Glomerular visceral epithelial cell (primary cell): ENCODE results near the gene GGNBP2.

Source experiments
- DNase-seq: peaks from one replicate; pipeline ENCODE4 v3.0.0-alpha.2; 2016; ENCODE audit errors: extremely low spot score

The GGNBP2 gene

DNA sequence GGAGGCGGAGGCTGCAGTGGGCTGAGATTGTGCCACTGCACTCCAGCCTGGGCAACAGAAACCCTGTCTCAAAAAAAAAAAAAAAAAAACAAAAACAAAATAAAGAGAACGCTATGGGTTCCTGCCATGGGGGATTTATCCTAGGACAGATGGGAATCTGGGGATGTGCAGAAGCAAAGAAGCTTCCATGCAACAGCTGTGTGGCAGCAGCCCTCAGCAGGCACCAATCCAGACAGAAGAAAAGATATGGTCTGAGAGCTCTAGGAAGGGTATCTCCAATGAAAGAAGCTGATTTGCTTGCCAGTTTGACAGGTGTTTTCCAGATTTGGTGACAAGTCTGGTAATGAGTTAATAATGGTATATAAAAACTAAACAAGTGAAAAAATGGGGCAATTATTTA is 21.6 kb upstream of the GGNBP2 start:
- no peak for DNase-seq

DNA sequence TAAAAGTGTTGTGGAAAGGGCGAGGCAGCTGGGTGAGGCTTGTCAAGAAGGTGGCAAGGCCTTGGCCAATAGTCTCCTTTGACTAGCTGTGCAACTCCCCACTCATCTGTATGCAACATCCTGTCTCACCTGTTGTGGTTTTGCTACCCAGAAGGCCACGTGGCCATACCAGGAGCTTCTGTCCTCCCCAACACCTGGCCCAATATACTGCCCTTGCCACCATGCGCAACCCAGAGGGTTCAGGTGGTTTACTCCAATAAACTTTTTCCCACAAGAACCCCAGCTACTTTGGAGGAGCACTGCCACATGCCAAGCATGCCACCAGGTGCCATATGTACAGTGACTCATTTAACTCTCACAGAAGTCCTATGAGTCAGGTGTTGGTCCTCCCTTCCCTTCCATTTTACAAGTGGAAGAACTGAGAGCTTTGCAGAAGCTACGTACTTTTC is 20.3 kb upstream of the GGNBP2 start:
- DNase-seq: no peak

DNA sequence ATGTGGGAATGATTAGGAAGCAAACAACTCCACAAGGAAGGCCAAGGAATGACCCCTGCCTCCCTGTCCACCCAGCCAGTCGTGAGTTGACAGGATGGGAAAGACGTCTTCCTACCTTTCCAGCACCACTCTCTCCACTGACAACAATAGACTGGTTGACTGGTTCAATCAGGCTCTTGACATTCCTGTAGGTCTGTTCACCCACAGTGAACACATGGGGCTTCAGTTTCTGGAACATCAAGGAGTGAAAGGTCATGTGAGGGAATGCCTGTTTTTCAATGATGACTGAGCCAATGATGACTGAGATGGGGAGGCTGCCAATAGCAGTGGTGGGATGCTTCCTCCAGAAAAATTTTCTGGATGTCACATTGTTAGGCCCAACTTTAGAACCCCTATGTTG is 19.6 kb upstream of the GGNBP2 start:
- no peak for DNase-seq

DNA sequence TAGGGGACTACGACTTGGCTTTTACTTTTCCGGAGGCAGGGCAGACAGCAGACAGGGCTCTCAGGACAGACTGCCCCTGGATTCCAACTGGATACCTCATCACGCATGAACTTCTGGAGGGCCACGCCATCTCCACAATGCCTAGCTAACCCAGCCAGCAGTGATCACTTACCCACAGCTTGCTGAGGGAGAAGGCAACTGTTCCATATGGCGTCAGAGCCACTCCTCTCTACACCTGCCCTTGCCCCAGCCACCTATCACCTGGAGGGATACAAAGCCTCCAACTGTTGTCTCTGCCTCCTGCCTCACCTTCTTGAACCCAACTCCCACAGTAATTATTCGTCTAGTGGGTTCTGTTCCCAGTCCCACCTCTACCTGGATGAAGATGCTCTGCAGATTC is 18.8 kb upstream of the GGNBP2 start:
- DNase-seq: no peak

DNA sequence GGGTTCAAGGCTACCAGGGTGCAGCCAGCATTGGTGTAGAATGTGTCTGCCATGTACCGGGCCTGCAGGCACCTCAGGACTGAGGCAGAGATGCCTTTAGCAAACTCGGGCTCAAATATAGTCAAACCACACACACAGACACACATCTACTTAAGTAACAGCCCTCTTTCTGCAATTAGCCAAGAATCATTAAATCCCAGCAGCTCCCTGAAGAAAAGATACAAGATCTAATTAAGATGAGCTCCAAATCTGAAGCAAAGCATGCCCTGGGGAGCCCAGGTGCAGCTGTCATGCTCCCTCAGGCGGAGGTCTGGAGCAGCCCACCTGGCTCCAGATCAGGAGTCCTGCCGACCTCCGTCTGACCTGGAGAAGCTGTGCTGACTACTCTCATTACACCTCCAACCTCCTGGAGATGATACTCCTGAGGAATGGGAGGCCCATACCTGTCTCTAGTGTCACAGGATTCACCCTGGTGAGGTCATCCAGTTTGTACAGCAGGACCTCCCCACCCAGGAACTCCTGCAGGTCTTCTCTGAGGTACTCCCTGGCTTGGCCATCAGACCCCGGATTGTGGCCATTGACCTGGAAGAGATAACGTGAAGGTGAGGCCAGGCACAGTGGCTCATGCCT is 17.0 kb upstream of the GGNBP2 start:
- DNase-seq: no peak

DNA sequence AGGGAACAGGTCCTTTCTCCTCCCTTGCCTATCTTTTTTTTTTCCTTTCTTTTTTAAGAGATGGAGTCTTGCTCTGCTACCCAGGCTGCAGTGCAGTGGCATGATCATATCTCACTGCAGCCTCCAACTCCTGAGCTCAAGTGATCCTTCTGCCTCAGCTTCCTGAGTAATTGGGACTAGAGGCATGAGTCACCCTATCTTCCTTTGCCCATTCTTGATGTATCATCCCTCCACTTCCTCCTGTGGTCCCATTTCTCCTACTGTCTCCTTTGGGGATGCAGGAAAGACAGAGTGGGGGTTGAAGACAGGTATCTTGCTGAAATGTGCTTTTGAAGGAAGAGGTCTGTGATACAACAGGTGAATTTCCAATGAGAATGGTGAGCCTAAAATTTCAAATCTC is 15.6 kb upstream of the GGNBP2 start:
- peak; percentile 44 for DNase-seq

DNA sequence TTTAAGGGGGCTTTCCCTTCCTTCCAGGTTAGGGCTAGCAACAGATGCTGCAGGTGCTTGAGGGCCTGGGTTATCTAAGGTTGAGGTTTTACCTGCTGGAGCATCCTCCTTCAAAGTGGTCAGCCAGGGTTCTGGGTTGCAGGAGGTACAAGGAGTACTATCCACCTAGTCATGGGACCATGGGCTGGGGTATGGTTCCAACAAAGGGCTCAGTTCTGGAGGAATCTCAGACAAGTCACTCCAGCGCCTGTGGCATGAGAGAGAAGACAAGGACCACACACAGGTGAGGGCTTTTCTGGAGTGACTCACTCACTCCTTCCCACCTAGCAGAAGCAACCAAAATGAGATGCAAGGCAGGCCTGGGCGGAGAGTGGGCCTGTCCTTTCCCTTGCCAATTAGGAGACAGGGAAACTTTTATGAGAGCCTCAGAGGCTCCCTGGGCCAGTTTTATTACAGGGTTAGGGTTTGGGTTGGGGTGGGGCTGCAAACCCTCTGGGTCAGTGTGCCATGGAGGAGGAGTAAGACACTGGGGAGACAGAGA is 12.2 kb upstream of the GGNBP2 start:
- no peak for DNase-seq

DNA sequence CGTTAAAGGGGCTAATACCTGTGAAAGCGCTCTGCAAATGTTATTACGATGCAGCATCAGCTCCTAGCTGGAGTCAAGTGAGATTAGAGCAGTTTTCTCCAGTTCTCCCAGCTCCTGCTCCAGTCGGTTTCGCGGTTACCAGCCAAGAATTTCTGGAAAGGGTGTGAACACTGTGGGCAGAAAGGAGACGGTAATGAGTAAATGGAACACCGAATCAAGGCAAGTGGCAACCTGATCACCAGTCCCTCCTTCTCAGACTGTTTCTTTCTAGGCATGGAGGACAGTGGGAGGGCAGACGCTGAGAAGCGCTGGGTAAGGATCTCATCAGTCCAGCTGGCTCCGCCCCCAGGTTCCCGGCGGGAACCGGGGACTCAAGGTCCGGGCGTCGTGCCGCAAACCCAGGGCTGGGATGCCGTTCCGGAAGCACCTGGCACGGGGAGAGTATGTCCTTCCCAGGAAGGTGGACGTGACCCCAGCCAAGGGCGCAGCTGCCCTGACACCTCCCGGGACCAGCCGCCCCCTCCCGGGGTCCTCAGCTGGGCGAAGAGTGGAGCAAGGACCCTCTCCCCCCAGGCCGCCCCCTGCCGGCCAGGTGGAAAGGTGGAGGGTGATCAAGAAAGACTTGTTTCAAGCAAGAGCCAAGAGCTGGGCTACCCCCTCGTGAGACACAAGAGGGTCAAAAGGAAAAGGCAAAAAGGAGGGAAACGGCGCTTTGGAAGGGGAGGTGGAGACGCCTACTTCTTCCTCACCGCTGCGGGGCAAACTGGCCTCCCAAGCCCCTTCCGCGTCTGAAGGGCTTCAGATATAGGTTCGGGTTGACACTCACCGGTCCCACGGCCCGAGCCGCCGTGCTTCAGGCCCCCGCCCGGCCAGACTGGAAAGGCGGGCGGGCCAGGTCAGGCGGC is 10.5 kb upstream of the GGNBP2 start:
- peak; percentile 78 for DNase-seq

DNA sequence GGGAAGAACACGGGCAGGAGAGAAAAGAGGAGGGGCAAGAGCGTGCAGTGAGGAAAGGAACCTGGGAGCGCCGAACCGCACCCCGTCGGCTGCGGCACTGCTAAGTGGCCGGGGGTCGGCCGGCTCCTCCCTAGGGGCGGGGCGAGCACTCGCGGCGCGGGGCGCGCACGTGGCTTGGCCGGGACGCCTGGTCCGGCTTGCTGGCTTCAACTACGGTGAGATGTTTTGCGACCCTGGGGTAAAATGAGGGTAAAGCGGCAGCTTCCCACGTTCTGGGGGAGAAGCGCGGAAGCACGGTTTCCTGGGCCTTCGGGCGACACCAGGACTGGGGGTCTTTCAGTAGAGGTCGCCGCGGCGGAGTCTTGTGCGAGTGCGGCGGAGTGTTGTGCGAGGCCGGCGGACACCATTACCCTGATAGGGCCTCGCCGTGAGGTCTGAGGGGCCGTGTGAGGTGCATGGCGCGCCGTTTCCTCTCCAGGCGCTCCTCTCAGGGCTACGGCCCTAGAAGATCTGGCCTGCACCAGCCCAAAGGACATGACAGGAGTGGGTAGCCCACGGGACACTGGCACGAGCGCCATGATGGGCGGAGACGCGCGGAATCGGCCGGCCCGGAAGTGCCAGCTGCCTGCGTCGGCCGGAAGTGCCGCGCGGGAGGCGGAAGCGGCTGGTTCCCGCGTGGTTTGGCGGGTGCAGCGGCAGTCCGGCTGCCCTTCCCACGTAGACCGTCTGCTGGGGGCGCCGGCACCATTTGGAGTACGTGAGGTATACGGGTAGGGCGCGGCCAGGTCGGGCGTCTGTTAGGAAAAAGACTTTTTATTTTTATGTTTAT is 9.7 kb upstream of the GGNBP2 start, which contains the start of the genes MYO19 and PIGW:
Gene MYO19 (minus strand): TSS at position 29 of the 829 bp plus-strand sequence. CDS start 2,330 bp downstream, outside the sequence.
Gene PIGW (plus strand): TSS at position 148 of the 829 bp plus-strand sequence. CDS start 2,115 bp downstream, outside the sequence.
- peak; percentile 92 for DNase-seq

DNA sequence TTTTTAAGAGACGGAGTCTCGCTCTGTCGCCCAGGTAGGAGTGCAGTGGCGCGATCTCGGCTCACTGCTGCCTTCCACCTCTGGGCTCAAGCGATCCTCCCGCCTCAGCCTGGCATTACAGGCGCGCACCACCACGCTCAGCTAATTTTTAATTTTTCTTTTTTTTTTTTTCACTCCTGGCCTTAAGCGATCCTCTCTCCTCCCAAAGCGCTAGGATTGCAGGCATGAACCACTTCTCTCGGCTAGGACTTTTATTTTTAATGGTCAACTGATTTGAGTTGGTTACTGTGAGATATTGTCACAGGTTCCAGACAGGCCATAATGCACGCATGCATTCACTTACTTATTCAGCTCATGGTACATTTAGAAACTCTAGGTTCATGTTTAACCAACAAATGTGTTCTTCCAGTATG is 9.0 kb upstream of the GGNBP2 start:
- DNase-seq: no peak

DNA sequence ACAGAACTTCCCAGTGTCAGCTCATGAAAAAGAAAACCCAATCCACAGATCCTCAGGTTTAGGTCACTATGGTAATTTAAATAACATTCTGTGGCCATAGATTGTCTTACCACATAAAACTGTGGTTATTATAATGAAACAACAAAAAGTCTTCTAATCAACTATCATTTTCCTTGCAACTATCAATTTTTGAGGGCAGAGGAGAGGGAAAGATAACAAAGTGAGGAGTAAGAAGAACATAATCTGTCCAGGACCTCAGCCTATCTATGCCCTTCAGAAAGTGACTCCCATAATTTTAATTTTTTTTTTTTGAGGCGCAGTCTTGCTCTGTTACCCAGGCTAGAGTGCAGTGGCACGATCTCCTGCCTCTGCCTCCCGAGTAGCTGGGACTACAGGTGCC is 4.0 kb upstream of the GGNBP2 start:
- no peak for DNase-seq

DNA sequence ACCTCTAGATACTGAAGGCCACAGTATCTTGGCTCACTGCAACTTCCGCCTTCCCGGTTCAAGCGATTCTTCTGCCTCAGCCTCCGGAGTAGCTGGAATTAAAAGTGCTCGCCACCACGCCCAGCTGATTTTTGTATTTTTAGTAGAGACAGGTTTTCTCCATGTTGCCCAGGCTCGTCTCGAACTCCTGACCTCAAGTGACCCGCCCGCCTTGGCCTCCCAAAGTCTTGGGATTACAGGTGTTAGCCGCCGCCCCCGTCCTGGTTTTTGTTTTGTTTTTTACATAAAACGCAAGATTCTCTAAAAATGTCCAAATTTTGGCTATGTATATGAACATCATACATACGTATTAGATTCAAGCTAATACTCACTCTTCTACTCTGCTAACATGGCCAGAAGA is 2.0 kb upstream of the GGNBP2 start:
- DNase-seq: no peak

DNA sequence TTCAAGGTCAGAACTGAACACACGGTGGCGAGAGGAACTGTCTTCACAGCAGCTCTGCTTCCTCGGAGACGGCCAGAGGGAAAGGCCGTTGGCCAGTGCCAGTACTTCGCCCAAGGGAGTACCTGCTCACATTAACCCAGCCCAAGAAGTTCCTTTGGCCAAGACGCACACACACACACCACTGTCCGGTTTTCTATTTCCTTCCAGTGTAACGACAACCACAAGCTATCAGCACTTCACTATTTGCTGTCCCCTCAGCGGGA is 744 bp upstream of the GGNBP2 start:
- peak; percentile 61 for DNase-seq

DNA sequence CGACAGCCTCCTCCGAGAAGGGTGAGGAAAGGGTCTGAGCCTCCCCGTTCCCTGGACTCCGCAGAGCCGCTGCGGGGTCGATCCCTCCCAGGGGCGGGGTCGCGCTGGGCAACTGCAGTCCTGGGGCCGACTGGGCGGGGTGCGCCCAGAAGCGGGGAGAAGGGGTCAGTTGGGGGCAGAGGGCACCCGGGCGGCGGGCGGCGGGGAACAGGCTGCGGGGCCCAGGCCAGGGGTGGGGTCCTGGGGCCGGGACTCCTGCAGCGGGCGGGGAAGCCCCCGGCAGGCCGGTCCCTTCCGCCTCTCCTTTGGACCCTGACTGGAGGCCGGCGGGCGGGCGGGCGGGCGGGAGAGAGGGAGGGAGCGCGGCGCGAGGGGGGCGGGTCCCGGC is 352 bp downstream of the GGNBP2 start:
- DNase-seq: no peak

DNA sequence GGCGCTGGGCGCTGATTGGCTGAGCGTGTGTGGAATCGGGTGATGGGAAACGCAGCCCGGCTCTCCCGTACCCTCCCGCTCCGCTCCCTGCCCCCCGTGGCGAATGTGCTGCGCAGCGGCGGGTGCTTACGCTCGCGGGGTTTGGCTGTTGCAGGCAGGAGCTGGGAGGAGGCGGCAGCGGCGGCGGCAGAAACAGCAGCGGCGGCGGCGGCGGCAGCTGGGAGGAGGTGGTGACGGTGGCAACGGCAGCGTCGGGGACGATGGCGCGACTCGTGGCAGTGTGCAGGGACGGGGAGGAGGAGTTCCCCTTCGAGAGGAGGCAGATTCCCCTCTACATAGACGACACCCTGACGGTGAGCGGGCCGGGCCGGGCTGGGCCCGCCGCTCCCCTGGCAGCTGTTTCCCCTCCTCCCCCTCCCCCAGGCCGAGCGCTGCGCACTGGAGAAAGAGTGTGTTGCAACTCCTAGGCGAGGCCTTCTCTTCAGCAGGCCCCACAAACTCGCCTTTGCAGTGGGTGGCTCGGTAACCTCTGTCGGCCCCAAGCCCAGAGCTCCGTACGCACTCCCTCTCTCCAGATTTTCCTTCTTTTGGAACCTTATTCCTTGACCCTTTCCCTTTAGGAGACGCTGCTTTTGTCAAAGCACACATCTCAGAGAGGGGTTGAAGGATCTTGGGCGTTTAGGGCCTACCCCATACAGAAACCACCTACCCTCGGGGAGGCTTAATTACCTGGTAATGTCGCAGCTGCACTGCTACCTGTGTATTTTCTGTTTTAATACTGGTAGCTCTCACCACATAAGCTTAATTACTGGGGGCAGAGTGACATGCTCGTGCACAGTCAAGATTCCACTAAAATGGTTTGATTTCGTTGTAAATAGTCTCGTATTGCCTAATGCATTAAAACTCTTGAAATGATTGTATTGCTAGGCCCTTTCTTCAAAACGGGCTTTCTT is 1.0 kb downstream of the GGNBP2 start:
- peak; percentile 98 for DNase-seq

DNA sequence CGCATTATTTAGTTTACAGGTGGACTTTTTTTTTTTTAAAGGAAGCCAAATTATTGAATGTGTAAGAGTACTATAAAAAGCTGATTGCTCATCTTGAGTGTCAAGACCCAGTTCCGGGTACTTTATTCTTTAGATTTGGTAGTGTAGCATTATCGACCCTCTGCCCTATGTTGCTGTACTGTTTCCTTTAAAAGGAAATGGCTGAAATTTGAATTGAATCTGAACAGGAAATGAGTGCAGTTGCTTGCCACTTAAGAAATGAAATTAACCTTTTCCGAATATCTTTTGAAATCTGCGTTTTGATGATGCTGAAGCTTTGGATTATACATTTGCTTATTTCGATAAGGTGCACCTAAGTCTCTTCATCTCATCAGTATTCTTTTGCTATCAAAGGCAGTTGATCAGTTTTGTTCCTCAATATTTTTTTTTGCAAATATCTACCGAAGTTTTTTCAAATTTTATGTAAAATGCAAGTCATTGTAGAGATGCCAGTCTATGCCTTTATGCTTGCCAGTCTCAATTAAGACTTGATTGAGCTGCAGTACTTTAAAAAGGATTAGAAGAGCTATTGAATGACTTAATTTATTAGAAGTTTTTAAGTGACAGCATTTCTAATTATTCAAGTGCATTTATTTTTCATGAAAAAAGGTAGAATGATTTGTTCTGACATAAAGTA is 1.8 kb downstream of the GGNBP2 start:
- DNase-seq: no peak

DNA sequence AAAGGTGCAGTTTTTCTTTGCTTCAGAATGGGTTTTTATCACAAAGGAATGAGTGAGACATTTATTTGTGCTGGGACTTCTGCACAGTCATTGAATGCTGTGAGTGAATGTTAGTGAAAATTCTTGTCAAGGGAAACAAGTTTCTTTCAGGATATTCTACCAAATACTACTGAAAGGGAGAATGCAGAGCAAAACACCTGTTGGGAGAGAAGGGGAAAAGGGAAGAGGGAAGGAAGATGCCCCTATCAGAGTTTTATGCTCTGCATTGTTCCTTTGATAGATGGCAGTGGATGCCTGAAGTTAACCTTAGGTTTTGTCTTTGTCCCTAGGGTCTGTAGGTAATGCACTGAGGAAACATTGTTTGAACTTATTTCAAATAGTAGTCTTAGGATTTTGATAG is 3.1 kb downstream of the GGNBP2 start:
- DNase-seq: no peak

DNA sequence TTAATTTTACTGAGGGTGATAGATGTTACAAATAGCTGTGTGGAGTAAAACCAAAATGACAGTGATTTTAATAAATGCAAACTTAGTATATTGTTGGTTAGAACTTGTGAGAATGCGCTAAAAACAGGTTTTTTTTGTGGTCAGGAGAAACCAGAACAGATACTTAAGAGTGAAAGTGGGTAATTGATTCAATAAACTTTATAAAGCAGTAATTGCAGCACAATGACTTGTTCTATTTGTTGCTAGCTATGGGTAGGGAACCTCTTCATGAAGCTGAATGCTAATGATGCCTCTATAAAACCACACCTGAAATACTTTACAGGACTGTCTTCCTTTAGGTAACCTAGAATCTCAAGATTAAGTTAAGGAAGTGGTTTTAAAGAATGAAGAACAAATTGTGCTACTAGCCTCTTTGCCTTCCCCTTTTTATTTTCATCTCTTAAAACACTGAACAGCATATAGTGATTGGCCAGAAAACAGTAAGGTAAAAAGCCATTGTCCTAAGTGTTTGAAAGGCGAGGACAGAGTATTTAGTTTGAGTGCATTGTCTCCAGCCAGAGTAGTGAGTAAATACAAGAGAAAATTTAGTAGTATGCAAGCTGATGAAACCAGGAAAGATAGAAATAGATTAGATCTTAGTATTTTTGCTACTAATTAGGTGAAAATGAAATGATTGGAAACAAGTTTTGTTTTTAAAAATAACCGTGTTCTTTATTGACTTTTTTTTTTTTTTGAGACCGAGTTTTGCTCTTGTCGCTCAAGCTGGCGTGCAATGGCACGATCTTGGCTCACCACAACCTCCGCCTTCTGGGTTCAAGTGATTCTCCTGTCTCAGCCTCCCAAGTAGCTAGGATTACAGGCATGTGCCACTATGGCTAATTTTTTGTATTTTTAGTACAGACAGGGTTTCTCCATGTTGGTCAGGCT is 6.0 kb downstream of the GGNBP2 start:
- DNase-seq: no peak

DNA sequence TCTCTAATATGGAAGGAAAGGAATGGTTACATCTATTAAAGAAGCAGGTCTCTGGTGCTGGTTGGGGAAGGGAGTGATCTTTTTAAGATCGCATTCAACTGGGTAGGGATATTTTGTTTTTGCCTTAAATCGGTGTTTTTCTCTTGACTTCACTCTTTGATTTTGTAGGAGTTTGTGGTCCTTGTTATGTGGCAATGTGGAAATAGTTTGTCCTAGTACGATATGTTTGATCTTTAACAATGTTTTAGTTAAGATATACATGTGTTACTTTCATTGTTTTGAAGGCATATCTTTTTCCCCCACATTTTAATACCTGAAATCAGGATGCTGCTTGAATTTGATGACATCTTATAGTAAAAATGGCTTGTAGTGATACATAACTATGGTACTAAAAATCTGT is 8.7 kb downstream of the GGNBP2 start:
- DNase-seq: no peak
